Fibroblast of the aortic adventitia (primary cell): ENCODE measurements around the gene FUOM. TPM values are rescaled to one million over a fixed set of nuclear protein-coding genes. Genes with fewer than 3 reads are reported as not detected.

ENCODE experiments used
- DNase-seq: peaks from one replicate; pipeline ENCODE4 v3.0.0-alpha.2; 2010; ENCODE audit warnings: low read depth
- H3K4me3 ChIP-seq: 2 replicates; pipeline ENCODE4 v1.5.1; 2011; ENCODE audit warnings: low read depth, mild to moderate bottlenecking, control low read depth, low read length, moderate library complexity
- total RNA-seq: library from RNA; depleted of rRNA; stranded (reverse); fragments of >200 nt; gene quantifications from 2 replicates; pipeline ENCODE4 v1.2.3, GENCODE V29; 2012; ENCODE audit warnings: low replicate concordance
- TF ChIP-seq, protein P1 (sequence below): IDR thresholded peaks from 2 replicates; pipeline ENCODE4 v1.5.1; 2011; ENCODE audit warnings: mild to moderate bottlenecking, low read length, control low read depth, inconsistent platforms; ENCODE audit not compliant: insufficient read depth

Gene FUOM
- total RNA-seq, 1 donor: 16.9 TPM

DNA sequence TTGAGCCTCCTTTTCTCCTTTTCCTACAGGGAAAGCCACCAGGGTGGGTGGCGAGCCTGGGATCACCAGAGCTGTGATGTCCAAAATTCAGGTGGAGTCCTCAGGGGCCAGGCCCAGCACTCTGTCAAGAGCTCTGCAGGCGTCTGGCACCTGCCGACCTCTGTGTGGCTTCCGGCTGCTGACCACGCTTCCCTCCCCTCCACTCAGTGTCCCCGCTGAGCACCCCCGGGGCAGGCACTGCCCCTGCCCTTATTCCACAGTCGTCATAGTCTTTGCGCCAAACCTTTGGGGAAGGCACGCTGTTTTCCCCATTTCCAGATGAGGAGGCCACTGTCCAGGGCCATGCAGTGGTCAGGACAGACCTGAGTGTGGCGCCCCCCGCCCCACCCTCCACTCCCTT lies 43.7 kb upstream of the FUOM start:
- no peak for DNase-seq
- TF ChIP-seq, protein P1, sequence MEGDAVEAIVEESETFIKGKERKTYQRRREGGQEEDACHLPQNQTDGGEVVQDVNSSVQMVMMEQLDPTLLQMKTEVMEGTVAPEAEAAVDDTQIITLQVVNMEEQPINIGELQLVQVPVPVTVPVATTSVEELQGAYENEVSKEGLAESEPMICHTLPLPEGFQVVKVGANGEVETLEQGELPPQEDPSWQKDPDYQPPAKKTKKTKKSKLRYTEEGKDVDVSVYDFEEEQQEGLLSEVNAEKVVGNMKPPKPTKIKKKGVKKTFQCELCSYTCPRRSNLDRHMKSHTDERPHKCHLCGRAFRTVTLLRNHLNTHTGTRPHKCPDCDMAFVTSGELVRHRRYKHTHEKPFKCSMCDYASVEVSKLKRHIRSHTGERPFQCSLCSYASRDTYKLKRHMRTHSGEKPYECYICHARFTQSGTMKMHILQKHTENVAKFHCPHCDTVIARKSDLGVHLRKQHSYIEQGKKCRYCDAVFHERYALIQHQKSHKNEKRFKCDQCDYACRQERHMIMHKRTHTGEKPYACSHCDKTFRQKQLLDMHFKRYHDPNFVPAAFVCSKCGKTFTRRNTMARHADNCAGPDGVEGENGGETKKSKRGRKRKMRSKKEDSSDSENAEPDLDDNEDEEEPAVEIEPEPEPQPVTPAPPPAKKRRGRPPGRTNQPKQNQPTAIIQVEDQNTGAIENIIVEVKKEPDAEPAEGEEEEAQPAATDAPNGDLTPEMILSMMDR: no peak
- H3K4me3 ChIP-seq: no peak overlapping the region

DNA sequence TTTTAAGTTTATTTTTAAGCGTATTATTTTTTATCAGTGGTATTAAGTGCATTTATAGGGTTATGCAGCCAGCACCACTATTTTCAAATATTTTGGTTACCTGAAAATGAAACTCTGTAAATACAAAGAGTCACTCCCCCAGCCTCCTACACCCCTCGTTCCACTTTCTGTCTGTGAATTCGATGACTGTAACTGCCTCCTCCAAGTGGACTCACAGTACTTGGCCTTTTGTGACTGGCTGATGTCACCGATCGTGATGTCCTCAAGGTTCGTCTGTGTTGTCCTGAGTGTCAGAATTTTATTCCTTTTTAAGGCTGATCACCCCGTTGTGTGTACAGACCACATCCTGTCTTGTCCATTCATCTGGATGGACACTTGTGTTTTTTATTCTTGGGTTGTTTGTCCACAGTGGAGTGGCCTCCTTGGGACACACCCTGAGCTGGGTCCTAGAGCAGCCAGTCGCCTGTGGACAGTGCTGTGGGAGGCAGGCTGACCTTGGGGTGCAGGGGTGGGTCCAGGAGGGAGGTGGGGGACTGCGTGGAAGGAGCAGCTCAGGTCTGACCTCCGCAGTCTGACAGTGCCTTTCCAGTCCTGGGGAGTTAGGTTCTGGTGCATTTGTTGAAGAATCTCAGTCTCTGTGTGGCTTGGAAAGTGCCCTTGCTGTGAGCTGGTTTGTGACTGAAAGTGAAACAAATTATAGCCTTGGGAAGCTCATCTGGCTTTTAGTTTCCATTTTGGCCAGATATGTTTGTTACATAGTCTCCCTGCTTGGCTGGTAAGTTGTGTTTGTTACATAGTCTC lies 43.0 kb upstream of the FUOM start:
- no peak overlapping the region for H3K4me3 ChIP-seq
- DNase-seq: no peak
- TF ChIP-seq, protein P1: no peak

DNA sequence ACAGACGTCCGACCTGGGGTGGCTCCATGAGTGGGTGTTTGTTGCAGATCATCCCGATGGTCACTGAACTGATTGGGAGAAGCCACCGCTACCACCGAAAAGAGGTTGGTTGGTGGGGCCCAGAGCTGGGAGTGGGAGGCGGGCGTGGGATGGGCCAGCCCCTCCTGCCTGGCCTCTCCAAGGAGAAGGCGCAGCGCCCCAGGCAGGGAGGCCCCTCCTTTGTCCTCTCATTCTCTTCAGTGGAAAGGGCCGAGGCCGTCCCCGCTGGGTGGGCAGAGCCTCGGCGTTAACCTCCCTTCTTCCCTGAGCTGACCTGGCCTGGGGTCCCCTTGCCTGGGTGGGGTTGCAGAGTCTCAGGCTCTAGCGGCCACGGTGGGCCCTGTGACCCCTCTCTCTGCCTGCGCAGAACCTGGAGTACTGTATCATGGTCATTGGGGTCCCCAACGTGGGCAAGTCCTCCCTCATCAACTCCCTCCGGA lies 41.3 kb upstream of the FUOM start:
- TF ChIP-seq, protein P1: no peak
- DNase-seq: no peak
- H3K4me3 ChIP-seq: no peak overlapping the region

DNA sequence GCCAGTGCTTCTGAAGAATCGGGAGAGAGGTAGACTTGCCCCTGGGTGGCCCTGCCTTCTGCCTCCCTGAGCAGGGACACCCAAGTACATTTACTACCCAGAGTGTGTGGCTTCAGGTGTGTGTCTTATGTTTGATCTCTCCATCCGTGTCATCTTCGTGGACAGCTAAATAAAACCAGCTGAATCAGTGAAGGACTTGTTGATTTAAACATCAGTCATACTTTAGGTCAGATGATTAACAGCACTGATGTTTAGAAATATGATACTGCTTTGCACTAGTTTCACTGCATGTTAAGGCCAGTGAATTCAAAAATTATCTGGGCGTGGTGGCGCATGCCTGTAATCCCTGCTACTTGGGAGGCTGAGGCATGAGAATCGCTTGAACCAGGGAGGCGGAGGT lies 40.1 kb upstream of the FUOM start:
- no peak overlapping the region for H3K4me3 ChIP-seq
- DNase-seq: no peak
- TF ChIP-seq, protein P1: no peak

- TF ChIP-seq, protein P1: no peak
- H3K4me3 ChIP-seq: no peak overlapping the region
- DNase-seq: no peak
Observed at GRCh38 chr10:133396035-133396624, 38.3 kb upstream of the FUOM start.

DNA sequence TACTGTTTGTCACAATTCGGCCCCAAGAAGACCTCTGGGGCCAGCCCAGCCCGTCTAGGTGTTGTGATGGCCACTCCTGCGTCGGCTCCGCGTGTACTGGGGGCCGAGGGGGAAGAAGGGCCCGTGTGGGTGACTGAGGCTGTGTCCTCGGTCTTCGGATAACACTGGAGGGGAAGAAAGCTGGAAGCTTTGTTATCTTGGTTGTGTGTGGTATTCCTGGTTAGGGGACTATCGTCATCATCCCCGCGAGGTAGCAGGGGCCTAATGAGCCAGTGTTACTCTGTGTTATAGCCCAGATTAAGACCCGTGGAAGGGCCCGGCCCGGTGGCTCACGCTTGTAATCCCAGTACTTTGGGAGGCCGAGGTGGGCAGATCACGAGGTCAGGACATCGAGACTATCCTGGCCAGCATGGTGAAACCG lies 37.0 kb upstream of the FUOM start:
- H3K4me3 ChIP-seq: peak overlapping the region; percentile 90
- TF ChIP-seq, protein P1: no peak
- DNase-seq: no peak
